ENCODE results near the gene RUNX1. TPM values are rescaled to one million over a fixed set of nuclear protein-coding genes. Genes with fewer than 3 reads are reported as not detected.

The RUNX1 gene
- total RNA-seq, 1 donor from 2014 or later, result 62.1 TPM

DNA sequence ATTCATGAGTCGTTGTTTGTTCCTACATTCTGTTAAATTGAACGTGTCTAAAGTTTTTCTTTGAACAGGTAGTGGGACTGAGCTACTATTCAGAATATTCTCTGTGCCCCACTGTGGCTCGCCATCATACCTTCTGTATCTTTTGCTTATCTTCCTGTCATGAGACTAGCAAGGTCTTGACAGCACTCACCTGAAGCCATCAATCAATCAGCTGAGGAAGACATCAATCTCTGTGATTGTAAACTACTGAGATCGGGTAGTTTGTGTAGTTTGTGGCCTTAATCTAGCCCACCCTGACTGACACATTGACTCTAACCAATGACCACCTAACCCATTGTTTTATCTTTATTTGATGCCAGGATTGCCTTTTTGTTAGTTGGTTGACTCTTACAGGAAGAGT, 17.7 kb upstream of the RUNX1 start:
- H3K27ac ChIP-seq, result no peak overlapping the region
- DNase-seq (ENCODE audit: extremely low spot score in 2 of 2), result no peak
- H3K36me3 ChIP-seq, result no peaks in the 10 kb centered on the region
- TF ChIP-seq POLR2AphosphoS5 (IDR thresholded peaks at IDR 0.05; ENCODE audit: insufficient read depth in 1 of 2, low read depth in 1 of 2) (no peak), CTCF (IDR thresholded peaks at IDR 0.05) (no peak), POLR2A (IDR thresholded peaks at IDR 0.05) (no peak)
- H3K4me3 ChIP-seq, result no peak overlapping the region
- intact Hi-C loops (cut with DNase I), result no loop called here
- no peaks in the 10 kb centered on the region for H3K9me3 ChIP-seq
- no peaks in the 10 kb centered on the region for H3K27me3 ChIP-seq
- H3K4me1 ChIP-seq, result no peaks in the 10 kb centered on the region

DNA sequence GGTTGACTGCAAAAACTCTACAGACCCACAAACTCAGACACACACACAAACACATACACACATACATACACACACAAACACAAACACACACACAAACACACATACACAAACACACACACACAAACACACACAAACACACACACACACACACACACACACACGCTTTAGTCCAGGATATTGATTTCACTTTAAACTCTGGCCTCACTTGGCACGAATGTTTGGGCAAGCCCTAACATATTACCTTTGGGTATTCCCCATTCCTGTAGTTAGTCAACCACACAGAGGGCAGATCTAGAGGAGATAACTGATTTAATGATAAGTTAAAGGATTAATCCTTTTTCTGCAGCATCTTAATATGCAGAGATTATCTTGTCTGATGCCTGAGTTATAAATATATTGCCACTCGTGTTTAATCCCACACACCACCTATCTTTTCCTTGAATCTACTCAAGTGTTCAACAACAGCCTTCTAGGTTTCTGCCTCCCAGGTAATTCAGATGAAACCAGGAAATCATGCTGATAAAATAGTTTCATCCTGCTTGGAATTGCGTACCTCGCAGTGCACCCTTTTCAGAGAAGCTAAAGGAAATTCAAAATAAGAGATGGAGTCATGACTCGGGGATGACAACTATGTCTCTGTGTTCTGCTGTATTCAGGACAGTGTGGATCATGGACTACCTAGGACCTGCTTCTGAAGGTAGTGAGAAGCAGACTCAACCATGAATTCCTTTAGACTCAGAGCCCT, 14.5 kb upstream of the RUNX1 start:
- H3K27me3 ChIP-seq, result no peaks in the 10 kb centered on the region
- no peak for DNase-seq (ENCODE audit: extremely low spot score in 2 of 2)
- intact Hi-C loops (cut with DNase I), result no loop called here
- no peak overlapping the region for H3K4me3 ChIP-seq
- H3K4me1 ChIP-seq, result no peaks in the 10 kb centered on the region
- no peak for TF ChIP-seq POLR2AphosphoS5 (IDR thresholded peaks at IDR 0.05; ENCODE audit: insufficient read depth in 1 of 2, low read depth in 1 of 2)
- TF ChIP-seq CTCF (IDR thresholded peaks at IDR 0.05), result no peak
- TF ChIP-seq POLR2A (IDR thresholded peaks at IDR 0.05), result no peak
- H3K27ac ChIP-seq, result no peak overlapping the region
- H3K9me3 ChIP-seq, result no peaks in the 10 kb centered on the region
- no peaks in the 10 kb centered on the region for H3K36me3 ChIP-seq

- intact Hi-C loops (cut with DNase I), result no loop called here
- no peak overlapping the region for H3K27ac ChIP-seq
- H3K36me3 ChIP-seq, result no peaks in the 10 kb centered on the region
- H3K9me3 ChIP-seq, result no peaks in the 10 kb centered on the region
- H3K27me3 ChIP-seq, result no peaks in the 10 kb centered on the region
- H3K4me3 ChIP-seq, result no peak overlapping the region
- DNase-seq (ENCODE audit: extremely low spot score in 2 of 2), result no peak
- no peak for TF ChIP-seq CTCF (IDR thresholded peaks at IDR 0.05)
- no peak for TF ChIP-seq POLR2AphosphoS5 (IDR thresholded peaks at IDR 0.05; ENCODE audit: insufficient read depth in 1 of 2, low read depth in 1 of 2)
- no peak for TF ChIP-seq POLR2A (IDR thresholded peaks at IDR 0.05)
- no peaks in the 10 kb centered on the region for H3K4me1 ChIP-seq
These were observed 12.9 kb upstream of the RUNX1 start for GRCh38 chr21:35062016-35062415.

DNA sequence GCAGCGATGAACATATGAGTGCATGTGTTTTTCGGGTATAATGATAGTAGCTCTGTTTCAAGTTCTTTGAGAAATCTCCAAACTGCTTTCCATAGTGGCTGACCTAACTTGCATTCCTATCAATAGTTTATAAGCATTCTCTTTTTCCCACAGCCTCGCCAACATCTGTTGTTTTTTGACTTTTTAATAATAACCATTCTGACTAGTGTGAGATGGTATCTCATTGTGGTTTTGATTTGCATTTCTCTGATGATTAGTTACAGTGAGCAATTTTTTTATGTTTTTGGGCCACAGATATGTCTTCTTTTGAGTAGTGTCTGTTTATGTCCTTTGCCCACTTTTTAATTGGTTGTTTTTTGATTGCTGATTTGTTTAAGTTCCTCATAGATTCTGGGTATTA, 10.6 kb upstream of the RUNX1 start:
- no peaks in the 10 kb centered on the region for H3K9me3 ChIP-seq
- H3K36me3 ChIP-seq, result no peaks in the 10 kb centered on the region
- TF ChIP-seq POLR2AphosphoS5 (IDR thresholded peaks at IDR 0.05; ENCODE audit: insufficient read depth in 1 of 2, low read depth in 1 of 2) (no peak), POLR2A (IDR thresholded peaks at IDR 0.05) (no peak), CTCF (IDR thresholded peaks at IDR 0.05) (no peak)
- no peak overlapping the region for H3K4me3 ChIP-seq
- no peaks in the 10 kb centered on the region for H3K27me3 ChIP-seq
- no peak overlapping the region for H3K27ac ChIP-seq
- H3K4me1 ChIP-seq, result no peaks in the 10 kb centered on the region
- intact Hi-C loops (cut with DNase I), result no loop called here
- no peak for DNase-seq (ENCODE audit: extremely low spot score in 2 of 2)

DNA sequence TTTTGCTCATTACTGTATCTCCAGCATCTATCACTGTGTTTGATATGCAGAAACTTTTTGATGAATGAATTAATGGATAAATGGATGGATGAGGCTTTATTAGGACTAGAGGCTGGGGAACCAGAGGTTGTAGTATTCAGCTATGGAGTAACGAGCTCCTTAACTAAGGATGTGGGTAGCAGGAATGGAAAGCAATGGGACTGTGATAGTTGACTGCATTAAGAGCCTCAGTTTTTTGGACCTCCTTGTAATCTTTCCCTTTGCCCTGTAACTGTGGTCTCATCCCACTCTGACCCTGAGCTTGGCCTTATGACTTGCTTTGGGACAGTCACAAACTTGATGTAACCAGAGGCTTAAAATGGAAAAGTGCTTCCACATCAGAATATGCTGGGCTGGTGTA, 9.0 kb upstream of the RUNX1 start:
- Histone ChIP-seq H3K27me3 (no peaks in the 10 kb centered on the region), H3K36me3 (no peaks in the 10 kb centered on the region), H3K4me3 (no peak overlapping the region), H3K9me3 (no peaks in the 10 kb centered on the region), H3K27ac (no peak overlapping the region), H3K4me1 (no peaks in the 10 kb centered on the region)
- TF ChIP-seq CTCF (IDR thresholded peaks at IDR 0.05), result no peak
- TF ChIP-seq POLR2AphosphoS5 (IDR thresholded peaks at IDR 0.05; ENCODE audit: insufficient read depth in 1 of 2, low read depth in 1 of 2), result no peak
- no peak for TF ChIP-seq POLR2A (IDR thresholded peaks at IDR 0.05)
- no peak for DNase-seq (ENCODE audit: extremely low spot score in 2 of 2)
- intact Hi-C loops (cut with DNase I), result no loop called here

Data from vagina (tissue), 2 donors.